IMR-90 (cell line): ENCODE data around the gene MYL10. TPM values are rescaled to one million over a fixed set of nuclear protein-coding genes. Genes with fewer than 3 reads are reported as not detected.

Experiments used
- ATAC-seq: fragments of 200-7000 bp; cut with Tn5 transposase; 2 replicates; pipeline ENCODE4 v1.9.1; 2020; ENCODE audit warnings: low read depth, mild to moderate bottlenecking, moderate library complexity
- BruUV-seq: library from RNA; stranded (reverse); fragments of 400-500 nt; replicated peaks from 2 replicates; lab custom pipeline; 2021; lab: Mats Ljungman, UMichigan
- CTCF ChIA-PET: fragments of 300-600 bp; formaldehyde crosslinking; extraction: SDS; loops from one replicate; lab custom pipeline; 2021; ENCODE audit warnings: antibody characterized with exemption; lab: Yijun Ruan, JAX
- POLR2A ChIA-PET: fragments of 300-600 bp; sonication (Branson Sonifier 250); formaldehyde crosslinking; loops from one replicate; lab custom pipeline; 2022; ENCODE audit warnings: antibody characterized with exemption; ENCODE audit not compliant: unreplicated experiment; lab: Charles Lee
- DNase-seq: peaks from one replicate; pipeline ENCODE4 v3.0.0; 2013
- H2AFZ ChIP-seq: replicated peaks from 2 replicates; pipeline ENCODE3; 2013; ENCODE audit warnings: low read length, mild to moderate bottlenecking; ENCODE audit not compliant: poor library complexity
- H2AK5ac ChIP-seq: 2 replicates; pipeline ENCODE4 v1.6.1; 2013; ENCODE audit warnings: low read depth, low read length, inconsistent platforms
- H2AK9ac ChIP-seq: replicated peaks from 2 replicates; pipeline ENCODE3; 2013; ENCODE audit warnings: mild to moderate bottlenecking, low read depth, low read length, moderate library complexity; ENCODE audit not compliant: poor library complexity
- H2BK120ac ChIP-seq: 2 replicates; pipeline ENCODE4 v1.6.1; 2013; ENCODE audit warnings: low read depth, low read length, inconsistent platforms
- H2BK15ac ChIP-seq: 3 replicates; pipeline ENCODE4 v1.6.1; 2013; ENCODE audit warnings: low read depth, low read length, inconsistent platforms
- H2BK20ac ChIP-seq: 2 replicates; pipeline ENCODE4 v1.6.1; 2013; ENCODE audit warnings: low read depth, mild to moderate bottlenecking, inconsistent platforms, low read length, moderate library complexity
- H2BK5ac ChIP-seq: 2 replicates; pipeline ENCODE4 v1.6.1; 2013; ENCODE audit warnings: mild to moderate bottlenecking, low read depth, low read length, inconsistent platforms; ENCODE audit not compliant: poor library complexity, severe bottlenecking
- H3K14ac ChIP-seq: replicated peaks from 2 replicates; pipeline ENCODE4 v1.6.1; 2013; ENCODE audit warnings: low read depth, low read length, inconsistent platforms
- H3K18ac ChIP-seq: 2 replicates; pipeline ENCODE4 v1.6.1; 2013; ENCODE audit warnings: low read depth, low read length, control low read depth
- H3K23ac ChIP-seq: 2 replicates; pipeline ENCODE4 v1.6.1; 2013; ENCODE audit warnings: low read depth, low read length, inconsistent platforms
- H3K27ac ChIP-seq: 2 replicates; pipeline ENCODE4 v1.5.1; 2013; ENCODE audit warnings: mild to moderate bottlenecking, control low read depth, low read length; ENCODE audit not compliant: insufficient read depth
- H3K27me3 ChIP-seq: 2 replicates; pipeline ENCODE4 v1.6.1; 2013; ENCODE audit warnings: low read length; ENCODE audit not compliant: control insufficient read depth, insufficient read depth
- H3K36me3 ChIP-seq: 2 replicates; pipeline ENCODE4 v1.6.1; 2013; ENCODE audit warnings: low read length, mixed read lengths; ENCODE audit not compliant: control insufficient read depth, insufficient read depth
- H3K4ac ChIP-seq: 2 replicates; pipeline ENCODE4 v1.6.1; 2013; ENCODE audit warnings: low read depth, low read length, inconsistent platforms
- H3K4me1 ChIP-seq: 2 replicates; pipeline ENCODE4 v1.6.1; 2013; ENCODE audit warnings: low read length, mixed read lengths; ENCODE audit not compliant: control insufficient read depth, insufficient read depth
- H3K4me2 ChIP-seq: 2 replicates; pipeline ENCODE4 v1.6.1; 2013; ENCODE audit warnings: low read depth, mild to moderate bottlenecking, control low read depth, low read length, moderate library complexity
- H3K4me3 ChIP-seq: 2 replicates; pipeline ENCODE4 v1.5.1; 2013; ENCODE audit warnings: low read depth, mild to moderate bottlenecking, control low read depth, low read length, moderate library complexity; ENCODE audit not compliant: insufficient read depth
- H3K56ac ChIP-seq: 2 replicates; pipeline ENCODE4 v1.6.1; 2013; ENCODE audit warnings: low read length, inconsistent platforms; ENCODE audit not compliant: insufficient read depth; ENCODE audit errors: extremely low read depth
- H3K79me1 ChIP-seq, 2 experiments: 2 replicates each; pipeline ENCODE4 v1.6.1; 2013; ENCODE audit warnings: low read length in 2 of 2, inconsistent platforms in 1 of 2, low read depth in 1 of 2
- H3K9ac ChIP-seq: 2 replicates; pipeline ENCODE4 v1.6.1; 2013; ENCODE audit warnings: low read depth, low read length, control low read depth
- H3K9me1 ChIP-seq: 2 replicates; pipeline ENCODE4 v1.6.1; 2013; ENCODE audit warnings: low read length, inconsistent platforms; ENCODE audit not compliant: insufficient read depth
- H3K9me3 ChIP-seq: 2 replicates; pipeline ENCODE4 v1.6.1; 2013; ENCODE audit warnings: low read length; ENCODE audit not compliant: control insufficient read depth, insufficient read depth
- H4K20me1 ChIP-seq: 2 replicates; pipeline ENCODE4 v1.6.1; 2013; ENCODE audit warnings: low read length, inconsistent platforms; ENCODE audit not compliant: insufficient read depth
- H4K5ac ChIP-seq: 2 replicates; pipeline ENCODE4 v1.6.1; 2013; ENCODE audit warnings: mild to moderate bottlenecking, low read depth, low read length, control low read depth
- H4K8ac ChIP-seq, 2 experiments: 2 replicates each; pipeline ENCODE4 v1.6.1; 2013; ENCODE audit warnings: low read depth in 2 of 2, low read length in 2 of 2, control low read depth in 1 of 2, inconsistent platforms in 1 of 2
- H4K91ac ChIP-seq: 2 replicates; pipeline ENCODE4 v1.6.1; 2013; ENCODE audit warnings: low read depth, low read length, inconsistent platforms; ENCODE audit not compliant: insufficient read depth
- BHLHE40 ChIP-seq: fragments of 150-350 bp; IDR thresholded peaks from 2 replicates; pipeline ENCODE4 v1.6.1; 2016; ENCODE audit warnings: mild to moderate bottlenecking, low read depth, low read length
- CTCF ChIP-seq: conservative IDR thresholded peaks from 2 replicates; pipeline ENCODE4 v1.5.1; 2012; ENCODE audit warnings: mild to moderate bottlenecking, low read depth, low read length, improper control_type of control experiment
- MXI1 ChIP-seq: IDR thresholded peaks from 2 replicates; pipeline ENCODE4 v1.6.1; 2012; ENCODE audit warnings: low read depth, mild to moderate bottlenecking, low read length, moderate library complexity, borderline replicate concordance
- POLR2A ChIP-seq: IDR thresholded peaks from 2 replicates; pipeline ENCODE4 v1.6.1; 2012; ENCODE audit warnings: mild to moderate bottlenecking, low read depth, low read length
- RAD21 ChIP-seq: IDR thresholded peaks from 2 replicates; pipeline ENCODE4 v1.6.1; 2012; ENCODE audit warnings: low read length, improper control_type of control experiment
- RCOR1 ChIP-seq: IDR thresholded peaks from 2 replicates; pipeline ENCODE4 v1.6.1; 2012; ENCODE audit warnings: mild to moderate bottlenecking, low read length, improper control_type of control experiment; ENCODE audit not compliant: insufficient replicate concordance
- RFX5 ChIP-seq: IDR thresholded peaks from 2 replicates; pipeline ENCODE4 v1.8.0; 2012; ENCODE audit warnings: low read depth, mild to moderate bottlenecking, low read length, moderate library complexity
- SMC3 ChIP-seq: fragments of 150-350 bp; IDR thresholded peaks from 2 replicates; pipeline ENCODE4 v1.6.1; 2016; ENCODE audit warnings: low read depth, mild to moderate bottlenecking, antibody characterized with exemption, low read length, moderate library complexity
- WGBS, 2 experiments: methylation state at CpG; one replicate each; pipeline versions ENCODE4 v1.1.5 to v1.1.7; 2013; ENCODE audit warnings: missing lambda C conversion rate in 2 of 2; ENCODE audit not compliant: insufficient read length in 1 of 2; ENCODE audit errors: extremely low coverage in 2 of 2; 5-methylcytosine and 5-hydroxymethylcytosine counted together
- dilution Hi-C: fragments of 300-500 bp; cut with HindIII; formaldehyde crosslinking; loops from one replicate; pipeline ENCODE4 v1.14.3; 2018; ENCODE audit warnings: low sequenced_read_pairs; ENCODE audit not compliant: unreplicated experiment
- in situ Hi-C: fragments of 300-500 bp; cut with MboI; formaldehyde crosslinking; loops from 3 replicates; pipeline ENCODE4 v1.14.3; 2019; ENCODE audit warnings: low sequenced_read_pairs, inconsistent platforms, mixed read lengths
- intact Hi-C: fragments of 100-400 bp; cut with micrococcal nuclease; formaldehyde crosslinking; loops from 2 replicates; pipeline ENCODE4 v1.10.0; 2022
- polyA plus RNA-seq, 3 experiments: library from polyadenylated mRNA; depleted of rRNA; stranded (reverse); fragments of >200 nt; gene quantifications; 2 replicates each; pipeline ENCODE4 v1.2.3, GENCODE V29; 2012; ENCODE audit warnings: low replicate concordance in 1 of 3
- total RNA-seq: library from RNA; depleted of rRNA; stranded (reverse); fragments of >200 nt; gene quantifications from 2 replicates; pipeline ENCODE4 v1.2.3, GENCODE V29; 2012
- TF ChIP-seq, protein P1 (sequence below): fragments of 150-350 bp; IDR thresholded peaks from 2 replicates; pipeline ENCODE4 v1.6.1; 2017; ENCODE audit warnings: mild to moderate bottlenecking, antibody characterized with exemption, low read length, low read depth

Gene MYL10
- total and polyA plus RNA-seq, 2 of the 4 experiments (the other 2 are of a cell fraction) = not detected

GRCh38 chr7:101591504-101591903 is 37.6 kb downstream of the MYL10 start:
- H3K9me1 ChIP-seq = no peaks in the 10 kb centered on the region
- no peak overlapping the region for H3K14ac ChIP-seq
- H3K9ac ChIP-seq = no peak overlapping the region
- H2AK5ac ChIP-seq = no peak overlapping the region
- H3K4me3 ChIP-seq = no peak overlapping the region
- no peaks in the 10 kb centered on the region for H3K79me1 ChIP-seq
- in situ Hi-C loops (no loop called here), dilution Hi-C loops (no loop called here), intact Hi-C loops (no loop called here)
- H3K56ac ChIP-seq = no peak overlapping the region
- H4K91ac ChIP-seq = no peak overlapping the region
- DNase-seq = no peak
- no peak for ATAC-seq
- no peak overlapping the region for H4K8ac ChIP-seq
- no TSS peak for BruUV-seq
- H2BK120ac ChIP-seq = no peak overlapping the region
- ChIA-PET POLR2A (no interaction called here), CTCF (no interaction called here)
- no peak overlapping the region for H3K18ac ChIP-seq
- no peak overlapping the region for H3K23ac ChIP-seq
- H2BK15ac ChIP-seq = no peak overlapping the region
- H2BK20ac ChIP-seq = no peak overlapping the region
- H4K5ac ChIP-seq = no peak overlapping the region
- peaks cover 3% of the 10 kb centered on the region for H3K9me3 ChIP-seq
- WGBS, 2 experiments = no CpG with 5 or more reads among the region's 2 CpGs
- peaks cover 2% of the 10 kb centered on the region; the same call in 1 of the 2 replicates for H3K4me1 ChIP-seq
- H3K4me2 ChIP-seq = no peak overlapping the region
- no peak overlapping the region for H3K27ac ChIP-seq
- H2AK9ac ChIP-seq = no peak overlapping the region
- no peak overlapping the region for H3K4ac ChIP-seq
- no peak overlapping the region for H2AFZ ChIP-seq
- no peak for TF ChIP-seq RCOR1
- TF ChIP-seq RFX5 = no peak
- TF ChIP-seq MXI1 = no peak
- no peak for TF ChIP-seq BHLHE40
- TF ChIP-seq POLR2A = no peak
- TF ChIP-seq, protein P1, sequence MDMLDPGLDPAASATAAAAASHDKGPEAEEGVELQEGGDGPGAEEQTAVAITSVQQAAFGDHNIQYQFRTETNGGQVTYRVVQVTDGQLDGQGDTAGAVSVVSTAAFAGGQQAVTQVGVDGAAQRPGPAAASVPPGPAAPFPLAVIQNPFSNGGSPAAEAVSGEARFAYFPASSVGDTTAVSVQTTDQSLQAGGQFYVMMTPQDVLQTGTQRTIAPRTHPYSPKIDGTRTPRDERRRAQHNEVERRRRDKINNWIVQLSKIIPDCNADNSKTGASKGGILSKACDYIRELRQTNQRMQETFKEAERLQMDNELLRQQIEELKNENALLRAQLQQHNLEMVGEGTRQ = no peak
- TF ChIP-seq RAD21 = no peak
- no peak for TF ChIP-seq CTCF
- no peak for TF ChIP-seq SMC3
- H3K27me3 ChIP-seq = peaks cover 19% of the 10 kb centered on the region
- H4K20me1 ChIP-seq = no peaks in the 10 kb centered on the region
- H2BK5ac ChIP-seq = no peak overlapping the region
- H3K36me3 ChIP-seq = no peaks in the 10 kb centered on the region
